Measurements from ENCODE around the gene TRIM66. TPM values are rescaled to one million over a fixed set of nuclear protein-coding genes. Genes with fewer than 3 reads are reported as not detected.
A peak's percentile ranks its signal among the peaks of the same experiment; 100 is the strongest.

TRIM66 gene
- polyA plus RNA-seq, 3 donors: 0.04 to 12.0 (median 0.47) TPM

GRCh38 chr11:8641332-8641731, 41.1 kb downstream of the TRIM66 start:
- TF ChIP-seq CTCF (IDR thresholded peaks at IDR 0.05): no peak
- DNase-seq: no peak
- H3K27ac ChIP-seq (ENCODE audit: low read depth in 1 of 2, low read length in 2 of 2): no peak overlapping the region
- H2AFZ ChIP-seq (ENCODE audit: insufficient read depth, low read depth, low read length, poor library complexity, severe bottlenecking): no peak overlapping the region
- H3K27me3 ChIP-seq (ENCODE audit: control insufficient read depth in 2 of 2, insufficient read depth in 2 of 2, low read length in 2 of 2): no peaks in the 10 kb centered on the region
- H3K36me3 ChIP-seq (replicated peaks in 1 of 2; ENCODE audit: control insufficient read depth in 1 of 2, insufficient read depth in 2 of 2, low read length in 2 of 2): peaks cover 87 to 95% of the 10 kb centered on the region in 2 donors
- Mint-ChIP-seq H3K36me3 (peaks cover 40 to 60% of the 10 kb centered on the region in 2 donors), H3K27me3 (ENCODE audit: low read depth in 3 of 3) (no peaks in the 10 kb centered on the region), H3K9me3 (peaks cover 4 to 6% (median 4%) of the 10 kb centered on the region in 7 donors), H3K27ac (peak overlapping the region in 3 of 7 donors; percentile 8 to 16 (median 16)), H3K4me3 (no peak overlapping the region), H3K4me1 (no peaks in the 10 kb centered on the region)
- no peaks in the 10 kb centered on the region for H3K4me1 ChIP-seq (ENCODE audit: control insufficient read depth in 1 of 2, insufficient read depth in 2 of 2, low read length in 2 of 2)
- H3K4me3 ChIP-seq (replicated peaks in 1 of 3; ENCODE audit: low read depth in 2 of 3, low read length in 3 of 3): no peak overlapping the region
- no peak overlapping the region for H3K4me2 ChIP-seq (replicated peaks; ENCODE audit: extremely low read depth, low read length, poor library complexity, severe bottlenecking)
- intact Hi-C loops (cut with micrococcal nuclease): no loop called here
- no peaks in the 10 kb centered on the region for H4K20me1 ChIP-seq (ENCODE audit: insufficient read depth, low read length)
- no peaks in the 10 kb centered on the region for H3K79me2 ChIP-seq (ENCODE audit: insufficient read depth, low read length)
- no peak overlapping the region for H3K9ac ChIP-seq (ENCODE audit: insufficient read depth, low read length, poor library complexity, severe bottlenecking)
- H3K9me3 ChIP-seq (replicated peaks in 1 of 2; ENCODE audit: control insufficient read depth in 1 of 2, insufficient read depth in 1 of 2, low read length in 2 of 2): no peaks in the 10 kb centered on the region
- 94% methylated on average over 2 of the region's 2 CpGs for WGBS (ENCODE audit: insufficient coverage)

- no peak overlapping the region for H3K4me3 ChIP-seq (replicated peaks in 1 of 3; ENCODE audit: low read depth in 2 of 3, low read length in 3 of 3)
- Mint-ChIP-seq H3K27me3 (ENCODE audit: low read depth in 3 of 3) (no peaks in the 10 kb centered on the region), H3K36me3 (peaks cover 47 to 68% of the 10 kb centered on the region in 2 donors), H3K4me3 (no peak overlapping the region), H3K4me1 (no peaks in the 10 kb centered on the region), H3K9me3 (peaks cover 4 to 9% (median 7%) of the 10 kb centered on the region in 7 donors), H3K27ac (peak overlapping the region in 2 of 7 donors; percentile 57 to 83)
- H3K4me2 ChIP-seq (replicated peaks; ENCODE audit: extremely low read depth, low read length, poor library complexity, severe bottlenecking): no peak overlapping the region
- peaks cover 87 to 94% of the 10 kb centered on the region in 2 donors for H3K36me3 ChIP-seq (replicated peaks in 1 of 2; ENCODE audit: control insufficient read depth in 1 of 2, insufficient read depth in 2 of 2, low read length in 2 of 2)
- no peak overlapping the region for H2AFZ ChIP-seq (ENCODE audit: insufficient read depth, low read depth, low read length, poor library complexity, severe bottlenecking)
- no peaks in the 10 kb centered on the region for H3K4me1 ChIP-seq (ENCODE audit: control insufficient read depth in 1 of 2, insufficient read depth in 2 of 2, low read length in 2 of 2)
- H4K20me1 ChIP-seq (ENCODE audit: insufficient read depth, low read length): no peaks in the 10 kb centered on the region
- 89% methylated on average over 5 of the region's 5 CpGs for WGBS (ENCODE audit: insufficient coverage)
- no peak overlapping the region for H3K9ac ChIP-seq (ENCODE audit: insufficient read depth, low read length, poor library complexity, severe bottlenecking)
- H3K27ac ChIP-seq (ENCODE audit: low read depth in 1 of 2, low read length in 2 of 2): no peak overlapping the region
- no peaks in the 10 kb centered on the region for H3K79me2 ChIP-seq (ENCODE audit: insufficient read depth, low read length)
- no peak for DNase-seq
- no peaks in the 10 kb centered on the region for H3K27me3 ChIP-seq (ENCODE audit: control insufficient read depth in 2 of 2, insufficient read depth in 2 of 2, low read length in 2 of 2)
- TF ChIP-seq CTCF (IDR thresholded peaks at IDR 0.05): no peak
- no peaks in the 10 kb centered on the region for H3K9me3 ChIP-seq (replicated peaks in 1 of 2; ENCODE audit: control insufficient read depth in 1 of 2, insufficient read depth in 1 of 2, low read length in 2 of 2)
- intact Hi-C loops (cut with micrococcal nuclease): no loop called here
Observed at GRCh38 chr11:8640267-8640906, 42.1 kb downstream of the TRIM66 start.
